Right ventricle myocardium superior (tissue), 1 donor: ENCODE measurements around the gene SNX25. TPM values are rescaled to one million over a fixed set of nuclear protein-coding genes. Genes with fewer than 3 reads are reported as not detected.
"Not testable (repeated sequence)": the region's sequence is repeated elsewhere in the genome, so short reads cannot be mapped to it uniquely, and the experiment has no call there.

Experiments used
- ATAC-seq: fragments of 200-7000 bp; cut with Tn5 transposase; one replicate; pipeline ENCODE4 v1.9.1; 2020; ENCODE audit warnings: mild to moderate bottlenecking; ENCODE audit not compliant: poor library complexity
- DNase-seq: peaks from one replicate; pipeline ENCODE4 v3.0.0-alpha.2; 2020
- intact Hi-C: fragments of 100-400 bp; cut with DNase I; formaldehyde crosslinking; loops from one replicate; pipeline ENCODE4 v1.11.2; 2022
- long read RNA-seq: library from polyadenylated mRNA; unstranded; transcript quantifications from one replicate; pipeline ENCODE4 v2.0.0, GENCODE V29; 2021
- total RNA-seq: library from RNA; stranded (reverse); fragmentation: NEBNext Ultra II Directional; extraction: Animal tissue kit (Norgen Biotek cat#: 25700); gene quantifications from one replicate; pipeline ENCODE4 v1.2.1, GENCODE V29; 2021
- donor health status: DM: no; HTN: yes; CAD: no; lungs with severe emphysema.

Gene SNX25
- total RNA-seq, result 11.1 TPM
- long read RNA-seq, transcript SNX25-201 (19 exons, 3,264 nt), result major isoform, 34 of 46 reads
- long read RNA-seq, partial matches to known transcripts, result 2 of 46 reads
- long read RNA-seq, other reads (novel, unspliced or antisense), result 10 of 46 reads

DNA sequence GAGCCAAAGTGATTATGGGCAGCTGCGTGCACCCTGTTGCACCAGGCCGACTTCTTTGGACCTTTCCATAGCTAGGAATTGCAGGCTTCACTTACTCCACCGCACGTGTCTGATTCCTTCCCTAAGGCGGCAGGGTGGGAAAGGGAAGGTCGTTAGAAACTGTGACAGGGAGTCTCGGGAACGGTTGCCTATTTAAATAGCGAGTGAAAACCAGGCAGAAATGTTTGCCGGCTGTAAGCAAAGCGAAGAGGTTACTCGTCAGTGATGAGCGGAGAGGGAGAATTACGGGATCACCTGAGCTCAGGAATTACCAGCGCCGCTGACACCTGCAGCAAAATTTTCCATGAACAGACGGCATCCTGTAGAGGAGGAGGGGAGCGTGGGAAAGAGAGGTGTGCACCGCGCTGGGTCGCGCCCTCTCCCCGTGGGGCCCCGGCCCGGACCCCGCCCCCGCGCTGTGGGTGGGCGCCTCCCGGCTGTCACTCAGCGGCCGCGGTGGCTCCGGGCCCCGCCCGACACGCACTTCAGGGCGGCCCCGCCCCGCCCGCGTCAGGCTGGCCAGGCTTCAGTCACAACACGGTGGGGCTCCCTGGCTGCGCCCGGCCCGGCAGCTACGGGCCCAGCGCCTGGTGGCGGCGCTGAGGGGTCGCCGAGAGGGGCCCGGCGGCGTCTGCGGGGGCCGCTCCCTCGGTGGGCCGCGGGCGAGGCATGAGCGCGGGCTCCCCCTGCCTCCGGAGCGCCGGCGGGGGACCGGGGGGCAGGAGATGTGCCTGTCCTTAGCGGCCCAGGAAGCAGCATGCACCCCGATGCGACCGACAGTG is at the start of gene SNX25:
Gene SNX25, plus strand, starts transcription at position 568 of the 821 bp plus-strand sequence. Its CDS starts 229 bp downstream, at position 797.
- DNase-seq, result peak; percentile 94
- peak; percentile 98 for ATAC-seq
- intact Hi-C loops, result loop anchor here (10.0 kb wide), 1 partner anchor 186 kb away; the partner anchor contains the start of genes ANKRD37 and LRP2BP

- peak; percentile 12 for ATAC-seq
Observed at GRCh38 chr4:185165605-185166063, 43.8 kb upstream of the SNX25 start.

GRCh38 chr4:185167234-185167633 is 42.2 kb upstream of the SNX25 start:
- ATAC-seq, result no peak

More at GRCh38 chr4:185165605-185166063, 43.8 kb upstream of the SNX25 start:
- intact Hi-C loops, result no loop called here
- DNase-seq, result no peak

GRCh38 chr4:185171373-185172071 is 37.9 kb upstream of the SNX25 start:
- ATAC-seq (no peak), DNase-seq (no peak)
- intact Hi-C loops, result no loop called here

More at GRCh38 chr4:185167234-185167633, 42.2 kb upstream of the SNX25 start:
- no peak for DNase-seq
- intact Hi-C loops, result no loop called here

- ATAC-seq, result no peak
- no peak for DNase-seq
- intact Hi-C loops, result no loop called here
Observed at GRCh38 chr4:185179488-185179887, 29.9 kb upstream of the SNX25 start.

GRCh38 chr4:185182239-185182638 is 27.2 kb upstream of the SNX25 start:
- ATAC-seq (no peak), DNase-seq (no peak)
- intact Hi-C loops, result loop anchor here (5.0 kb wide), 1 partner anchor 145 kb away; no protein-coding TSS in a partner anchor

DNA sequence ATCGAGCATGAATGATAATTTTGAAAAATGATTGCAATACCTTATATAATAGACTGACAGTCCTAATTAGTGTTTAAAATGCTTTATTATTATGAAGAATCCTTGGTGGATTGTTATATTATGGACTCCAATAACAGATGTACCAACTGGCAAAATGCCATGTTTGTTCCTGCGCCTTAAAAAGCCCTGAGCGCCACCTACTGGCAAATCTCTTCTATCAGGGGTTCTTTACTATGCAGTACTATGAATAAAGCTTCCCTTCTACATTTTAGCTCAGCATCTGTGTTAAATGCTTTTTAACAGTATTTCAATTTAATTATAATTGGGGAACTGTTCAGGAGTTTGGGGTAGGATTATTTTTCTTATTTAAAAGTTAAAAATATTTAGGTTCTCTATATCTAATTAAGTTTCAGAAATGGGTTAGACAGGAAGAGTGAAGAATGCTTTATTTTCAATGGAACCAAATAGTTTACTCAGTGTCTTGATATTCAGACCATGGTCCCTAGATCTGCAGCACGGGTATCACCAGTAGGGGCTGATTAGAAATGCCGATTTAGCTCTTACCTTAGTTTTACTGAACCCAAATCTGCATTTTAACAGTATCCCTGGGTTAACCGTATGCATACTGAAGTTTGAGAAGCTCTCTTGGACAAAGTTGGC is 25.6 kb upstream of the SNX25 start:
- intact Hi-C loops, result loop anchor here (5.0 kb wide), 1 partner anchor 146 kb away; no protein-coding TSS in a partner anchor
- ATAC-seq, result peak; percentile 85
- no peak for DNase-seq

- intact Hi-C loops, result no loop called here
- no peak for DNase-seq
- ATAC-seq, result no peak
Observed at GRCh38 chr4:185186769-185187168, 22.6 kb upstream of the SNX25 start.

DNA sequence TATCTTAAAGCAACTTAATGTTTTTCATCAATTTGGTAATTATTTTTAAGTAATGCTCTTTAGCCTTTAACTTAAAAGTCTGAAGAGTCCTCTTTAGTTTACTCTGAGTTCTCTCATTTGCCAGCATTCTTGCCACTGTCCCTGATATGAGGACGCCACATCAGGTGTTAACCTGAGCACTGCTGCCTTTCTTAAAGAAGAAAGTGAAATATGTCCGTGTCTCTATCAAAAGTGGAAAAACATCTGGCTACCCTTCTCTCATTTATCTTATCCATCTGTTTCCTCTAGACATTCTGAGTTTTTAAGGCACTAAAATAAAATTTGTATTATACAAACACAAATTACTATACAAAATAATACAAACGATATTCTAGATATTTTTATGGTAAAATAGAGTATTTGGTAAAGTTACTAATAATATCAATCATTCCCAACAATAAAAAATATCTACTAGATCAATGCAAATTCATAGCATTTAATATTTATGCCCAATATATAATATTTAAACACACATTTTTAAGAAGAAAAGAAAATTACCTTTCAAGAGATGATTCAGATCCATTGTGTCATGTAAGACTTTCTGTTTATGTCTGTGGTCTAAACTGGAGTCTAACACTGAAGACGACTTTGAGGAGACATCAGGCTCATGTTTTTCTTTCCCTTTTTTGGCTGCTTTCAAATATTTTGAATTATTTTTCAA is 19.6 kb upstream of the SNX25 start:
- DNase-seq (no peak), ATAC-seq (no peak)
- intact Hi-C loops, result no loop called here

DNA sequence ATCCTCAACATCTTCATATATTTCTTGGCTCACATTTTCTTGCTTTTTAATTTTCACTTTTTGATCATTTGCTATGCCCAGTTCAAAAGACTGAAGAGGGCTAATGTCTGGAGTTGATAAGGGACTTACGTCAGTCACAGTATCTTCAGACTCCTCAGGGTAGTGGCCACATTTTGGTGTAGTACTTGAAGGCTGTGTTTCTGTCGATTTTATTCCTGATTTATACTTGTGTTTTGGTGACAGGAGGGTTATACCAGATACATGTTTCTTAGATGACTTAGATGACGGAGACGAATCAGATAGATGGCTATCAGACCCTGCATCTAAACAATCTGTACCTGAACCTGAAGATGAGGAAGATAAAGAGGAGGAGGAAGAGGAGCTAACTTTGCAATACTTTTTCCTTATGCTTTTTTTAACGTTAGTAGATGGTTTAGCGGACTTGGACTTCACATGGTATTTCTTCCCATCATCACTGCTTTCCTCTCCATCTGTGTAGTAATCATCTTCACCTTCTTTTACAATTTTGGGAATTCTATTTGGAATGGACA is 19.0 kb upstream of the SNX25 start:
- no peak for DNase-seq
- ATAC-seq, result no peak
- intact Hi-C loops, result no loop called here

DNA sequence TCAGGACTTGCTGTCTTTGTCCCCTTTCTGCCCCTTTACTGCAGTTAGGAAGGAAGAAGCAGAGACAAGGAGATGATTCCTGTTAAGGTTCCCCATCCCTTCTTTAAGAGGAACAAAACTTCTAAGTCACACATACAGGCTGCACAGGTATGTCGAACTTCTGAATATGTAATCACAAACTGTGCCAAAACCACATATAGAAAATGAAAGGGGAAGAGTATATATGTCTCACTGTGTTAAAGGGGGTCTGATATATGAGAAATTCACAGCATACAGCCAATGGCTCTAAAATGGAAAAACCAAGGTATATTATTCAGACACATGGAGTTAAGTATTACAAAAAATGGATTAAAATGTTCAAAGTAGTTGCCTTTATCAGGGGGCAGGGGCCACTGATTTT is 17.3 kb upstream of the SNX25 start:
- no peak for DNase-seq
- no peak for ATAC-seq
- intact Hi-C loops, result no loop called here

DNA sequence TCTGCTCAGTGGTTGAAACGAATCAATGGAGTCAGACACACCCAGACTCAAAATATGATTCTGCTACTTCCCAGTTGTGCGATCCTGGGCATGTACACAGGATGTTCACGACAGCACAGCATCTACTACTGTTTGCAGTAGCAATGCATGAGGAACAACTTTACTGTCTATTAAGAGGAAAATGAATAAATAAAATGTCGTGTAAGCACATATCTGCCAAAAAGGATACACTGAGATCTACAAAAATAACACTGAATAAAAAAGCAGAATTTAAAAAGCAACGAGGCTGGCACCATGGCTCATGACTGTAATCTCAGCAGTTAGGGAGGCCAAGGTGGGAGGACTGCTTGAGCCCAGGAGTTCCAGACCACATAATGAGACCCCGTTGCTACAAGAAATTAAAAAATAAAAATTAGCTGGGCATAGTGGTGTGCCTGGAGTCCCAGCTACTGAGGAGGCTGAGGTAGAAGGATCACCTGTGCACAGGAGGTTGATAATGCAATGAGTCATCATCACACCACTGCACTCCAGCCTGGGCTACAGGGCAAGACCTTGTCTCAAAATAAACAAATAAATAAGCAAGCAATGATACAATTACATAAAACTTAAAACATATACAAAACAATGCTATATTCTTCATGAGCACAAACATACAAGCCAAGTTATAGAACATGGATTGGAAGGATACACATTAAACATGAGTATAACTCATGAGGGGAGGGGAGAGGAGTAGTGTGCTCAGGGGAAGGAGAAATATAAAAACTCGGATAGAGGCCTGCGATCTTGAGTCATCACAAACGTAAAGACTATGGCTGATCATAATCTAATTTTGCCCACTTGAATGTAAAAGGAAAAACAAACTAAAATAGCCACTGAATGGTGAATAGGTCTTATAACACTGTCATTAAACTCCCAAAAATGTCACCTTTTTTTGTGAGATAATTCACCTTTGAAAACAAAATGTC is 14.2 kb upstream of the SNX25 start:
- intact Hi-C loops, result no loop called here
- ATAC-seq (no peak), DNase-seq (no peak)

DNA sequence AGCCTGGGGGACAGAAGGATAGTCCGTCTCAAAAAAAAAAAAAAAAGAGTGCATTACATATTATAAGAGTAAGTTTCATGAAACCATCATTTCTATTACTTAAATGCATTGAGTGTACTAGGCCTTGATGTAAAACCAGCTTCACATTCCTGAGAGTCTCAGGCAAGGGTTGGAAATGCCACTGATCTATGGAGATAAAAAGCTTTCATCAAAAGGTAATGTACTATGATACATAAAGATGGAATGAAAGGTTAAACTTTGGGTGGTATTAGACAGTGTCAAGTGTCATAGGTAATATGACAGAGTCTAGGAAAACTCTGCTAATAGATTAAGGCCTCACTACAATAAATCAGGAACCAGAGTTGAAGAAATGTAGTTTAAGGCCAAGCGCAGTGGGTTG is 13.0 kb upstream of the SNX25 start:
- intact Hi-C loops, result no loop called here
- no peak for ATAC-seq
- DNase-seq, result no peak

GRCh38 chr4:185198189-185198588 is 11.2 kb upstream of the SNX25 start:
- DNase-seq, intact Hi-C loops, ATAC-seq: not testable (repeated sequence)

DNA sequence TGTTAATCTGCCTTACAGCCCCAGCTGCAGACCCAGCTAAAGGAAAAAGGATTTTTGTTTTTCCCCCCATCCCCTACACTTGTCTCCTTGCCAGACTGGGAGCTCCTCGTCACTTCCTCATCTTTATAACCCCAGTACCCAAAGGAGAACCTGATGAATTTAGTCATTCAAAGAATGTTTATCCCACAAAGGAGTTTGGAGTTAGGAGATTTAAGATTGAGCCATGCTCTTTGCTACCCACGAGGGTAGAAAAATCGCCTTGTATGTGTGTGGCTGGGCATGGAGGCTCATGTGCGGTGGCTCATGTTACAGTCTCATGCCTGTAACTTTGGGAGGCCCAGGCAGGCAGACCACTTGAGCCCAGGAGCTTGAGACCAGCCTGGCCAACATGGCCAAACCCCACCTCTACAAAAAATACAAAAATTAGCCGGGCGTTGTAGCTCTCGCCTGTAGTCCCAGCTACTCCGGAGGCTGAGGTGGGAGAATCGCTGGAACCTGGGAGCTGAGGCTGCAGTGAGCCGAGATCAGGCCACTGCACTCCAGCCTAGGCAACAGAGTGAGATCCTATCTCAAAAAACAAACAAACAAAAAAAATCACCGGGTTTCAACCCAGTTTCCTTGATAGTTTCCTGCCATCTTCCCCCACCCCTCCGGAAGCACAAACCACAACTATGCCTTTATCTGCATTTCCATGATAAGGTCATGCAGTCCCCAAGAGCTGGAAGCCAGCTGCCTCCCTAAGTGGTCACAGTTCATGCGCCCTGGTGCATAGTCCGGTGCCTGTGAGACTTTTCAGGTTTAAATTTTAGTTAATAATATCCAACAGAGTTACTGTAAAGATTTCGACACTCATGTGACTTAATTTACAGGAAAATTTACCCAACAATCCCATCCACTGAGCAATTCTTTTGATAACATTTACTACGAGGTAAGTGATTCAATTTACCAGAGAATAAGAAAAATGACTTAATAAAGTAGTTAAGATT is 7.1 kb upstream of the SNX25 start:
- DNase-seq (no peak), ATAC-seq (no peak)
- intact Hi-C loops, result loop anchor here (10.0 kb wide), 1 partner anchor 193 kb away; the partner anchor contains the start of genes ANKRD37 and LRP2BP
